MM.1S (cell line): ENCODE results near the gene SLC38A3.

Experiments used
- DNase-seq: peaks from one replicate; pipeline ENCODE4 v3.0.0-alpha.2; 2015
- H2AFZ ChIP-seq: fragments of 300-600 bp; sonication (generic); 2 replicates; pipeline ENCODE4 v1.6.0; 2016; ENCODE audit warnings: antibody characterized with exemption, low read length
- H3F3A ChIP-seq: fragments of 300-600 bp; sonication (generic); 2 replicates; pipeline ENCODE4 v1.6.1; 2016; ENCODE audit warnings: mild to moderate bottlenecking, antibody characterized with exemption, low read length, moderate library complexity, mixed read lengths; ENCODE audit not compliant: insufficient read depth
- H3K27ac ChIP-seq: fragments of 300-600 bp; sonication (generic); 2 replicates; pipeline ENCODE4 v1.5.1; 2016; ENCODE audit warnings: mild to moderate bottlenecking, low read length
- H3K27me3 ChIP-seq: fragments of 300-600 bp; sonication (generic); replicated peaks from 2 replicates; pipeline ENCODE4 v1.6.0; 2016; ENCODE audit warnings: low read length; ENCODE audit not compliant: insufficient read depth
- H3K36me3 ChIP-seq: fragments of 300-600 bp; sonication (generic); replicated peaks from 2 replicates; pipeline ENCODE4 v1.6.1; 2016; ENCODE audit warnings: mild to moderate bottlenecking, low read length, mixed read lengths; ENCODE audit not compliant: insufficient read depth
- H3K4me1 ChIP-seq: fragments of 300-600 bp; sonication (generic); 2 replicates; pipeline ENCODE4 v1.6.1; 2016; ENCODE audit warnings: low read length, mixed read lengths
- H3K4me2 ChIP-seq: fragments of 300-600 bp; sonication (generic); 2 replicates; pipeline ENCODE4 v1.6.0; 2016; ENCODE audit warnings: low read depth, low read length
- H3K4me3 ChIP-seq: fragments of 300-600 bp; sonication (generic); 2 replicates; pipeline ENCODE4 v1.5.1; 2016; ENCODE audit warnings: low read length, mixed read lengths
- H3K79me2 ChIP-seq: fragments of 300-600 bp; sonication (generic); 2 replicates; pipeline ENCODE4 v1.6.1; 2016; ENCODE audit warnings: mixed run types, low read length, mixed read lengths
- H3K9ac ChIP-seq: fragments of 300-600 bp; sonication (generic); 2 replicates; pipeline ENCODE4 v1.6.1; 2016; ENCODE audit warnings: low read length, mixed read lengths
- H3K9me2 ChIP-seq: fragments of 300-600 bp; sonication (generic); replicated peaks from 2 replicates; pipeline ENCODE4 v1.6.1; 2016; ENCODE audit warnings: mild to moderate bottlenecking, low read length, mixed read lengths; ENCODE audit not compliant: insufficient read depth
- H3K9me3 ChIP-seq: fragments of 300-600 bp; sonication (generic); replicated peaks from 2 replicates; pipeline ENCODE4 v1.6.1; 2016; ENCODE audit warnings: mild to moderate bottlenecking, low read length, mixed read lengths; ENCODE audit not compliant: insufficient read depth
- H4K20me1 ChIP-seq: fragments of 300-600 bp; sonication (generic); 2 replicates; pipeline ENCODE4 v1.6.1; 2016; ENCODE audit warnings: mild to moderate bottlenecking, low read length, moderate library complexity, mixed read lengths; ENCODE audit not compliant: insufficient read depth
- EZH2 ChIP-seq: fragments of 300-600 bp; sonication (generic); optimal IDR thresholded peaks from 2 replicates; pipeline ENCODE3; 2017; ENCODE audit warnings: low read depth, mild to moderate bottlenecking, antibody characterized with exemption, low read length, mixed read lengths
- EZH2phosphoT487 ChIP-seq: fragments of 300-600 bp; sonication (generic); IDR thresholded peaks from 2 replicates; pipeline ENCODE4 v1.6.1; 2018; ENCODE audit warnings: antibody characterized with exemption, low read length
- TF ChIP-seq, protein P1 (sequence below): fragments of 300-600 bp; sonication (generic); IDR thresholded peaks from 2 replicates; pipeline ENCODE4 v1.5.1; 2016; ENCODE audit warnings: antibody characterized with exemption, low read length, mixed read lengths

The SLC38A3 gene

DNA sequence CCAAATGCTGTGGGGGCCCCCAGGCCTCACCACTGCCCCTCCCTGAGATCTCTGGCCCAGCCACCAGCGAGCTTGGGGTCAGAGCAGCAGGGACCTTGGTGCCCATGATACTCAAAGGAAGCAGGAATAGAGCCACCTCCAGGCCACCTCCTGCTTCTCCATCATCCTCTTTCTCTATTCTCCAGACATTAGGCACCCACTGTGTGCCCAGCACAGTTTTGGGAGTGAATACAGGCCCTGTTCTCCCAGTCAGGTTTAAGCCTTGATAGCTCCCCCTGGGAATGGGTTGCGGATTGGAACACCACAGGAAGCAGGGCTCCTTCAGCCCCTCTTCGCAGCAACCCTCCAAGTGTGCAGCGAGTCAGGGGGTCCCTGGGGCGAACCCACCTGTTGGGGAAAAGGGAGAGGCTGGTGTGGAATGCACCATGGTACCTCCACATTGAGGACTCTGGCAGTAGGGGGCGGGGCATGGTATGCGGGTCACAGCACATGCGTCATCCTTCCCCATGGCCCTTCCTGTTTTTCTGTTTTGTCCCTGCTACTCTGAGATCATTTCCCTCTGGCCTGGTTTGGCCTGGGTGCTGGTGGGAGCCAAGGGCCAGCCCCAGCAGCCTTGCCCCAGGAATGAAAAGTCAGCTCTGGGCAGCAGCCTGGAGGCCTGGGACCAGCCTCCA, 49.6 kb downstream of the SLC38A3 start:
- peaks cover 7% of the 10 kb centered on the region; the same call in 1 of the 2 replicates for H4K20me1 ChIP-seq
- H3K9ac ChIP-seq, result no peak overlapping the region
- 0 out of 2 replicates have a peak, but pooled peaks cover 6% of the 10 kb centered on the region for H3F3A ChIP-seq
- H3K36me3 ChIP-seq, result peaks cover 8% of the 10 kb centered on the region
- TF ChIP-seq EZH2phosphoT487, result no peak
- no peak for TF ChIP-seq EZH2
- TF ChIP-seq, protein P1, sequence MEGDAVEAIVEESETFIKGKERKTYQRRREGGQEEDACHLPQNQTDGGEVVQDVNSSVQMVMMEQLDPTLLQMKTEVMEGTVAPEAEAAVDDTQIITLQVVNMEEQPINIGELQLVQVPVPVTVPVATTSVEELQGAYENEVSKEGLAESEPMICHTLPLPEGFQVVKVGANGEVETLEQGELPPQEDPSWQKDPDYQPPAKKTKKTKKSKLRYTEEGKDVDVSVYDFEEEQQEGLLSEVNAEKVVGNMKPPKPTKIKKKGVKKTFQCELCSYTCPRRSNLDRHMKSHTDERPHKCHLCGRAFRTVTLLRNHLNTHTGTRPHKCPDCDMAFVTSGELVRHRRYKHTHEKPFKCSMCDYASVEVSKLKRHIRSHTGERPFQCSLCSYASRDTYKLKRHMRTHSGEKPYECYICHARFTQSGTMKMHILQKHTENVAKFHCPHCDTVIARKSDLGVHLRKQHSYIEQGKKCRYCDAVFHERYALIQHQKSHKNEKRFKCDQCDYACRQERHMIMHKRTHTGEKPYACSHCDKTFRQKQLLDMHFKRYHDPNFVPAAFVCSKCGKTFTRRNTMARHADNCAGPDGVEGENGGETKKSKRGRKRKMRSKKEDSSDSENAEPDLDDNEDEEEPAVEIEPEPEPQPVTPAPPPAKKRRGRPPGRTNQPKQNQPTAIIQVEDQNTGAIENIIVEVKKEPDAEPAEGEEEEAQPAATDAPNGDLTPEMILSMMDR, result no peak
- no peaks in the 10 kb centered on the region for H3K9me2 ChIP-seq
- H3K9me3 ChIP-seq, result no peaks in the 10 kb centered on the region
- H3K27me3 ChIP-seq, result no peaks in the 10 kb centered on the region
- no peak overlapping the region for H2AFZ ChIP-seq
- H3K27ac ChIP-seq, result no peak overlapping the region
- H3K4me2 ChIP-seq, result no peak overlapping the region
- H3K4me3 ChIP-seq, result no peak overlapping the region
- no peak for DNase-seq
- H3K4me1 ChIP-seq, result no peaks in the 10 kb centered on the region
- peaks cover 24% of the 10 kb centered on the region for H3K79me2 ChIP-seq

DNA sequence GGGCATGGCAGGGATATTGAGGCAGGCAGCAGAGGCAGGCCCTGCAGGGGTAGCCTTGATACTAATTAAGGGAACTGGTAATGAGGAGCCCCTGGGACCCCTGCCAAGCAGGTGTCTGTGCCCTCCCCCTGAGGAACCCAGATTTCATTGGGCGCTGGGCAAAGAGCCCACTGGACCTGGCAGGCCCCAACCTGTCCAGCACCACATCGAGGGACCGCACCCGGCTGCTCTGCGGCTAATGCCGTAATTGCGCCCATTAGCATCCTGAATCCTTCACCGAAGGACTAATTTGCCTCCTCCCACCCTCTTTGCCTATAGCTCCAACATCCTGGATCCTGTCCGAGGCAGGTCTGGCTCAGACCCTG, 50.2 kb downstream of the SLC38A3 start:
- no peaks in the 10 kb centered on the region for H3K4me1 ChIP-seq
- H3K4me2 ChIP-seq, result no peak overlapping the region
- peaks cover 19% of the 10 kb centered on the region for H3K79me2 ChIP-seq
- H3K27ac ChIP-seq, result no peak overlapping the region
- TF ChIP-seq EZH2phosphoT487 (no peak), EZH2 (no peak)
- TF ChIP-seq, protein P1, result no peak
- no peak for DNase-seq
- no peak overlapping the region for H3K4me3 ChIP-seq
- H3K9me2 ChIP-seq, result no peaks in the 10 kb centered on the region
- H3K9me3 ChIP-seq, result no peaks in the 10 kb centered on the region
- peaks cover 2% of the 10 kb centered on the region; the same call in 1 of the 2 replicates for H4K20me1 ChIP-seq
- no peak overlapping the region for H2AFZ ChIP-seq
- no peaks in the 10 kb centered on the region for H3K27me3 ChIP-seq
- no peak overlapping the region for H3K9ac ChIP-seq
- peaks cover 8% of the 10 kb centered on the region for H3K36me3 ChIP-seq
- H3F3A ChIP-seq, result 0 out of 2 replicates have a peak, but pooled peaks cover 6% of the 10 kb centered on the region

DNA sequence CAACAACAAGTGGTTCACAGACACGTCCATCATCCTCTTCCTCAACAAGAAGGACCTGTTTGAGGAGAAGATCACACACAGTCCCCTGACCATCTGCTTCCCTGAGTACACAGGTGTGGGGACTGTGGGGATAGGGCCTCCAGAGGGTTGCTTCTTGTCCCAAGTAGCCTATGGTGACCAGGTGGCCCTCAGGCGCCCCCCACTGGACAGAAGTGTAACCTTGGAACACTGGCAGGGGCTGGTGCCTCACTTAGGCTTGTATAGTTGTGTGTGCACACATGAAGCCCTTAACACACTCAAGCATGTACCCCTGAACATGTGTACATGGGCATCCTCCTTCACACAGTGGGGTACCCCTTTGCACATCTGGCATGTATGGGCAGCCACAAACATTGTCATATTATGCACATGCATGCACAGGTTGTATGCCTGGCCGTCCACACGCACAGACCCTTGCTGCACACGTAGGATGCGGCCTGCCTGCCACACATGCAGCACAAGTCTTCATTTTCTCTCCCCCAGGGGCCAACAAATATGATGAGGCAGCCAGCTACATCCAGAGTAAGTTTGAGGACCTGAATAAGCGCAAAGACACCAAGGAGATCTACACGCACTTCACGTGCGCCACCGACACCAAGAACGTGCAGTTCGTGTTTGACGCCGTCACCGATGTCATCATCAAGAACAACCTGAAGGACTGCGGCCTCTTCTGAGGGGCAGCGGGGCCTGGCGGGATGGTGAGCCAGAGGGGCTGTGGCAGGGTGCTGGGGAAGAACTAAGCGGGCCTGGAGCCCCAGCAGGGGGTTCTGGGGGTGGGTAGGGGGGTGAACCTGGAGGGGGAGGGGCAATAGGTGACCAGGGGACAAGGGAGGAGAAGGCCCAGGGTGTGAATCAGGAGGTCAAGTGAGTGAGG, 52.2 kb downstream of the SLC38A3 start:
- H3K9ac ChIP-seq, result no peak overlapping the region
- H3K27me3 ChIP-seq, result no peaks in the 10 kb centered on the region
- no peak overlapping the region for H2AFZ ChIP-seq
- no peak overlapping the region for H3K4me3 ChIP-seq
- peaks cover under 1% of the 10 kb centered on the region; the same call in 1 of the 2 replicates for H3K79me2 ChIP-seq
- H3K27ac ChIP-seq, result no peak overlapping the region
- peak; percentile 29 for DNase-seq
- peaks cover 8% of the 10 kb centered on the region for H3K36me3 ChIP-seq
- H3F3A ChIP-seq, result 0 out of 2 replicates have a peak, but pooled peaks cover 6% of the 10 kb centered on the region
- TF ChIP-seq, protein P1, result peak; percentile 60
- TF ChIP-seq EZH2, result no peak
- H3K4me1 ChIP-seq, result peaks cover 6% of the 10 kb centered on the region; the same call in 1 of the 2 replicates
- no peaks in the 10 kb centered on the region for H4K20me1 ChIP-seq
- H3K4me2 ChIP-seq, result no peak overlapping the region
- H3K9me2 ChIP-seq, result no peaks in the 10 kb centered on the region
- H3K9me3 ChIP-seq, result no peaks in the 10 kb centered on the region
